G401.6 (cell line): Measurements from ENCODE around the gene WNT9B.

Source experiments
- FAIRE-seq: peaks from 2 replicates; lab custom pipeline; 2012; peaks lifted over from hg19 to GRCh38; lab: Jason Lieb, UNC

WNT9B gene, protein sequence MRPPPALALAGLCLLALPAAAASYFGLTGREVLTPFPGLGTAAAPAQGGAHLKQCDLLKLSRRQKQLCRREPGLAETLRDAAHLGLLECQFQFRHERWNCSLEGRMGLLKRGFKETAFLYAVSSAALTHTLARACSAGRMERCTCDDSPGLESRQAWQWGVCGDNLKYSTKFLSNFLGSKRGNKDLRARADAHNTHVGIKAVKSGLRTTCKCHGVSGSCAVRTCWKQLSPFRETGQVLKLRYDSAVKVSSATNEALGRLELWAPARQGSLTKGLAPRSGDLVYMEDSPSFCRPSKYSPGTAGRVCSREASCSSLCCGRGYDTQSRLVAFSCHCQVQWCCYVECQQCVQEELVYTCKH

DNA sequence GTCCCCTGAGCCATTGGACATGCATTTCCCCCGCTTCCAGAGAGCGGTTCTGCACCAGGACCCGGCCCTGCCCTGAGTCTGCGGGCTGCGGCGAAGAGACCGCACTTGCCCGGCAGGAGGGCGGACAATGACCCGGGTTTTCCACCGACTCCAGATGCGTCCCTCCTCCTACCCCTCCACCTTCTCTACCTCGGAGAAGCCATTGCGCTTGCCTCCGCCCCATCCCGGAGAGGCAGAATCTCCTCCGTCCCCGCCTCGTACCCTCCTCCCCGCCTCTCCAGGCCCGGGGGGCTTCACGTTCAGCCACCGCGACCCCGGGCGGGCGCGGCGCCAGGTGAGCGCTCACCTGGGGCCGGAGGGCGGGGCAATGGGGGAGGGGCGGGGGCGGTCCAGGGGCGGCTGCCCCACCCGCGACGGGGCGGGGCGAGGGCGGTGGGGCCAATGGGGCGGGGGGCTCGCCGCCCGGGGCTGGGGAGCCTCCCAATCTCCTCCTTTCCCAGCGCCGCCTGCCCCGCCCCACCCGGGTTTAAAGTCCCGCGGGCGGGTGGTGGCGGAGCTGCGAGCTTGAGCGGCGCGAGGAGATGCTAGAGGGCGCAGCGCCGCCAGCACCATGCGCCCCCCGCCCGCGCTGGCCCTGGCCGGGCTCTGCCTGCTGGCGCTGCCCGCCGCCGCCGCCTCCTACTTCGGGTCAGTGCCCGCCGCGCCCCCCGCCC, at the start of gene WNT9B:
WNT9B (plus strand) TSS at position 555 of the 713 bp plus-strand sequence; CDS start at position 611, 56 bp downstream.
- FAIRE-seq: no peak

DNA sequence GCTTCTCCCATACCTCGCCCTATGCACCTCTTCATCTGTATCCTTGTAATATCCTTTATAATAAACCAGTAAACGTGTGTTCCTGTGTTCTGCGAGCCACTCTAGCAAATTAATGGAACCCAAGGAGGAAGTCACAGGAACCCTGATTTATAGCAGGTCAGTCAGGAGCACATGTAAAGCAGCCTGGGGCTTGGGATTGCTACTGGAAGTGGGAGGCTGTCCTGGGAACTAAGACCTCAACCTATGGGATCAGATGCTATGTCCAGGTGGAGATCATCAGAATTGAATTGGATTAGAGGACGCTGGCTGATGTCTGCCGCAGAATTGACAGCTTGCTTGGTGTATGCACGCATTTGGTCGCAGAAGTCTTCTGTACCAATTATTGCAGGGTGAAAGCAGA, 48.6 kb upstream of the WNT9B start:
- no peak for FAIRE-seq

DNA sequence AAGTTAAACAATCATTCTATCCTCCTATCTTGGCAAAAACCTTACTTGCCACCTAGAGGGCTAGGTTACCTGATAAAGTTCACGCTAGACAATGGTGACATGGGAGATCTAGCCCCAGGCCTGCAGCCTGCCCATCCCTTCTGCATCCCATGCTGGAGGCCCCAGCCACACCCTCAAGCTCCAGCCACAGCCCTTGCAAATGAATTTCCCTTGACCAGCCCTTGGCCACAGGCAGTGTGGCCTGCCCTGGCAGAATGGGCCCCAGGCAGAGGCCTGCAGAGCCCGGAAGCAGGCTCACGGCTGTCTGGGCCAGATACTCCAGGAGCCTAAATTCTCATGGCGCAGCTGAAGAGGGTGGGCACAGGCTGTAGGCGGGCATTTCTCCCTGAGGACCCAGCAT, 47.8 kb upstream of the WNT9B start:
- no peak for FAIRE-seq

DNA sequence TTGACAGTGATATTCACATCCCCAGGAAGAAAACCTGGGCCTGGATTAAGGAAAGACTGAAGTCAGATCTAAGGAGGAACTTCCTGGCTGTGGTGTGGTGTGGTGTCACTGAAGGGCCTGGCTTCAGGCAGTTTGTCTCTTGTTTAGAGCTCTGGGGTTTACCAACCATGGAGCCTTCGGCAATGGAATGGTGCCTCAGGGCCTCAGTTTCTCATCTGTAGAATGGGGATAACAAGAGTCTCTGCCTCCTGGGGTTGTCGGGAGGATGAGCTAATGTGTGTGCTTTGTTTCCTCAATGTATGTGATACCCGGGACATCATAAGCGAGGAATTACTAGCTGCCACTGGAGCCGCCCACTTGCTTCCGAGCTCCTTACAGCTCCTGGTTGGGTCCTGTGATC, 45.6 kb upstream of the WNT9B start:
- FAIRE-seq: no peak

DNA sequence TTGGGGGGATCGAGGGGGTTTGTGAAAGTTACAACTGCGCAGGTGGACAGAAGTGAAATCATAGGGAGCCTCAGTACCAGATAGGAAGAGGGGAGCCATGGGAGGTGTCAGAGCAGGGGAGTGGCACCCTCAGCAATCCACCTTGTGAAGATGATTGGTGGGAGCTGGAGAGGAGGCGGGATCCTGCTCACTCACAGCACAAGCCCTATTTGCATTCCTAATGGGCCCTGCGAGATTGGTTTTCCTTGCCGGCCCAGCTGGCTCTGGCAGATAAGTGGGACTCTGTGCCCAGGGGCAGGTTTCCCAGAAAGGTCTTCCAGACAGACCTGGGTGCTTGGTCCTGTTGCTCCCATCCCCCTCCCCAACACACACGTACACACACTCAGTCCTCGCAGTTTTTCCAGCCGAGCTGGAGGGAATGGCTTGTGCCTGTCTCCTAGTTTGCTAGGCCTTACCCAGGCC, 42.2 kb upstream of the WNT9B start:
- FAIRE-seq: no peak

DNA sequence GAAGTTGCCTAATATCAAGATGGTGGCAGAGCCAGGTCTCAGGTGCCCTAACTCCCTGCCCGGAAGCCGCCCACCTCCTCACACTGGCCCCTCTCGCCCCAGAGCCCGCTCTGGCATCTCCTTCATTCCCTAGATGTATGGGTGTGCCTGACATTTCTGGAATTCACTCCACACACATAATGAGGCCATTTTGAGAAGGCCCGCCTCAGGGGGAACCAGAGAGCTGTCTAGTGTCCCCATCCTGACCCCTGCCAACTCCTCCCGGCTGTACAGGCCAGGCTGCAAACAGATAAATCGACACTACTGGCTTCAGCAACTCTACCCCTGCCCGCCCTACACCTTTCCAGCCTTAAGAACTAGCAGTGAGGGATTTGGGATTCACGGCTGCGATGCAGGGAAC, 40.5 kb upstream of the WNT9B start:
- no peak for FAIRE-seq

DNA sequence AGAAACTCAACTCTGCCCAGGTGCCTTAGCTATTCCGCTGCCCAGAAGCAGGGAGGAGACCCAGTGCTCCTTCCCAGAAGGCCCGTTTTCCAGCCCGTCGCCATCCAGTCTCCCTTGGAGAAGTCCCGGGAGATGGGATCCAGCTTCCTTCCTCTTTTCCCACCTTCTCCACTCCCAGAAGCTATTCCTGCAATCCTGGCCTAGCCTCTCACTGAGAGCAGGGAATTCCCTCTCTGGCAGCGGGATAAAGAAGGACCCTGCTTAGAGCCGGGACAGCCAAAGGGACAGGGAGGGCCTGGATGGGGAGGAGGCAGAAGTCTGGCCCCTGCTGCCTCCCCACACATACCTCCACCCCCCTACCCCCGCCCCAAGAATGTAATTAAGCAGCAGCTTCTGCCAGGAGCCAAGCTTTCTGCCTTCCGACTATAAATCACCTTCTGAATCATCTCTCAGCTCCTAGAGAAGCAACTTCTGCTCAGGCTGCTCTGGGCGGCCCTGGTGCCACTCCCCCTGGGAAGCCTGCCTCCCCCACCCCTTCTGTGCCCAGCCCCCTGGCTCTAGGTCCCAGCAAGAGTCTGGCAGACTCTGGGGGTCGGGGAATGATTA, 39.3 kb upstream of the WNT9B start:
- FAIRE-seq: no peak

DNA sequence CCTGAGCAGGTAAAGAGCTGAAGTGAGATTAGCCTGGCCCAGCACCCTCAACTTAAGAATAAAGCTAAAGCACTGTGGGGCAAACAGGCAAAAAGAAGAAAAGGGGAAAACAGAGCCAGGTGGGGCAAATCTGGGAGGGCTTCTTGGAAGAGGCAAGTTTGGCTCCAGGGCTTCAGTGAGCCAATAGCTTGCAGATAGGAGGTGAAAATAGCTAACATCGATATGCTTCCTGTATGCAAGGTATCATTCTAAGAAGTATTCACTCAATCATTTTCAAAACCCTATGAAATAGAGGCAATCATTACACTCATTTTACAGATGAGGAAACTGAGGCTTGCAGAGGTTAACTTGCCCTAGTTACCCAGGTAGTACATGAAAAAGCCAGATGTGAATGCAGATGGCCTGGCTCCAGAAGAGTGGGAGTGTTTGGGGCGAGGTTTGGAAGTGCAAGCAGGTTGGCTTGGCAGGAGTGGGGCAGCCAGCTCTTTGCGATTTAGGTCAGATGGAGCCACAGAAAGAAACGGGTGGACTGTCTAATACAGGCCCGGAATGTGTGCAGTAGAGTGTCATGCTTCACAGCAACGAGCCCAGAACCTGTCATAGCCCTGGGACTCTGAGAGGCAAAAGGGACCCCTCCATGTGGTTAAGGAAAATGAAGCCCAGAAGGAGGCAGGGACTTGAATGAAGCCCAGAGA, 38.6 kb upstream of the WNT9B start:
- no peak for FAIRE-seq

DNA sequence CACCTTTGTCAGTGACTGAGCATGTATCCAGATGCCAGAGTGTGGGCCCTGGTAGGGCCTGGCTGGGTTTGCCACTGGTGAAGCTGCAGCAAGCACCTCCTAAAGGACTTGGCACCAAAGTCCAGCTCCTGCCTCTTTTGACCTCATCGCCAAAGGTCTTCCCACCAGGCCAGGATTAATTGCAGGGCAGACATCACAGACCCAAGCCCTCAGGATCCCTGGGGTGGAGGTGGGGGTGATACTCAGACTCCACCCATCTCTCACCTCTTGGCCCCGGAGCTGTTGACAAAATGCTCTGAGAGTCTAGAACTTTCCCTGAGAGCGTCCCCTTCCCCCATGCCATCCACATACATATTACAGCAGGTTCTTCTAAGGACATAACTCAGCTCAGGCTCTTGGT, 37.5 kb upstream of the WNT9B start:
- FAIRE-seq: no peak

DNA sequence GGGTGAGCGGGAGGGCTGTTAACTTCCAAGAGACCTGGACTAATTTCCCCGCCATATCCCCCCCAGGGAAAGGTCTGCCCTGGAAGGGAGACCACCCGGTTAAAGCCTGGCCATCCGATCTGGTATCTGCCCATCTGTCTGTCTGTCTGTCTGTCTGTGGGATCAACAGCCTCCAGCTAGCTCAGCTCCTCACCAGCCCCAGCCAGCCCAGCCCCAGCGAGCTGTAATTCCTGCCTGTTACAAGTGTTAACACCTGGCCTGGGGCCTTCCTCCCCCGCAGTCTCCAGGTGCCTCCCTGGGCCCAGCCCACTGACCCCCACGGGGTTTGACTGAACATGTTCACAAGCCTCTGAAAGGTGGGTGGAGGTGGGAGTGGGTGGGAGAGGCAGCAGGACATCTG, 36.9 kb upstream of the WNT9B start:
- FAIRE-seq: no peak

DNA sequence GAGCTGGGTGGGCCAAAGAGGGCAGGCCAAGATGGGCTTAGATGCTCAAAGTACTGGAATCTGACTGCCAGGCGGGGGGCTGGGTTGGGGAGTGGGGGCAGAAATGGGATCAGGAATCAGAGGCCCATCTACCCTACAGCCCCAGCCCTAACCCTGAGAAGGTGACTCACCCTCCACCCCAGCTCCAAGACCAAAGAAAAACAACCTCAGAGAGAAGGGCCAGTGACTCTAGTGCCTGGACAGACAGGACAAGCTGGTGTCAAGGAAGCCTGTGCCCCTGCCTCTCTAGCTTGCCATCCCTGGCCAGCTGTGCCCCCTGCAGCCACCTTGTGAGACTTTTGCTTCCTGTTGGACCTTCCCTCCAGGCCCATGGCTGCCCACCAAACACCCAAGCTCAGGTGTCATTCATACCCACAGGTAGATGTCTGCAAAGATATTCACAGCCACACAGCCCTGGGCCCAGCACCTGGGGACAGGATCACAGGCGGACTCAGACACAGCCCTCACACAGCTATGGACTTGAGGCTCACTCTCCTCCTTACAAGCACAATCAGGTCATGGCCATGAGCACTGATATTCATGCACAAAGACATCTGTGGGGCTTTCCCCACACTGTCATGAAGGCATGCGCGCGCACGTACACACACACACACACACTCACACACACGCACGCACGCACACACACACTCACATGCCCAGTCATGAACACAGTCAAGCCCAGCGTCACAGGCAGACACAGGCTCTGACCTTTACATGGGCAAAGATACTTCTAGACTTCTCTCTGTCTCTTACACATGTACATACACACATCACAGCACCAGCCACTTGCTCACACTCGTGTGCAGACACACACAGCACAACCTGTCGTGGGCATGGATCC, 35.7 kb upstream of the WNT9B start:
- no peak for FAIRE-seq

DNA sequence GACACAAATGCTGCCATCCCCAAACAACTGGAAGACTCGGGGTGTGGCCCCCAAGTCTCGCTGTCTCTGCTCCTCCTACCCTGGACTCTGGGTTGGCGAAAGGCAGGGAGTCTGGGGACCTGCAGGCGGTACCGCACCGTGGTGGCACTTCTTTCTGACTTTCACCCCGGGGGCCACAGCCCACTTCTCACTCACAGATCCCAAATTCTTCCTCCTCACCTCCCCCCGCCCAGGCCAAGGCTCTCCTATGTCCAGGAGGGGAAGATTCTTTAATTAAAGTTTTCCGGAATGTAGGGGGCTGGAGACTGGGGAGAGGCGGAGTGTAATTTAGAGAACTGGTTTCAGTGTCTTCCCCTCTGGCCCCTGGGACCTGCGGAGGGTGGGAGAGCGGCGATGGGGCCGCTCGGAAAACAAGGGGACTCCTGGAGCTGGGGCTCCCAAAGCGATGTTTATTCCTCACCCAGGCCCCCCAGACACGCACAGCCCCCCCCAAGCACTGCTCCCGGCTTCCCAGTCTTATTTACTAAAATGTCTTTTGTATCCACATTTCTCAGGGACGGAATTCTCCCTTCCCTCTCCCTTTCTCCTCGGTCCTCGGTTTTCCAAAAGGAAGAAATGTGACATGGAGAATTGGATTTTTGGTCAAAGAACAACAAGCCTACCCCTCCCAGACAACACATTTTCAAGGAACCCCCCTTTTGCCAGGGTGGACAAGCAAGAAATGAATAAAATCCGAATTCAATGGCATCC, 34.1 kb upstream of the WNT9B start:
- FAIRE-seq: no peak

DNA sequence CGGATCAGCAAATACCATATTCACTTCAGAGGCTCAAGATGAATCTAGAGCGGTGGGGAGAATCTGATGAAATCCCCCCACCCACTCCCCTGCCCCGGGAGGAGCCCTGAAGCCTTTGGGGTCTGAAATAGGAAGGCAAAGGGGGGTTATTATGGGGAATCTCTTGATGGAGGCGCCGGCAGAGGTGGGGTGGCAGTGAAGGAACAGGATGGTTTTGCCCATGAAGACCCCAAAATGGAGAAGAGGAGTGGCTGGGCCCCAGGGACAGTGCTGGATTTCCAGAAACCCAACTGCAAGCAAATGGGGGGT, 33.5 kb upstream of the WNT9B start:
- FAIRE-seq: no peak

DNA sequence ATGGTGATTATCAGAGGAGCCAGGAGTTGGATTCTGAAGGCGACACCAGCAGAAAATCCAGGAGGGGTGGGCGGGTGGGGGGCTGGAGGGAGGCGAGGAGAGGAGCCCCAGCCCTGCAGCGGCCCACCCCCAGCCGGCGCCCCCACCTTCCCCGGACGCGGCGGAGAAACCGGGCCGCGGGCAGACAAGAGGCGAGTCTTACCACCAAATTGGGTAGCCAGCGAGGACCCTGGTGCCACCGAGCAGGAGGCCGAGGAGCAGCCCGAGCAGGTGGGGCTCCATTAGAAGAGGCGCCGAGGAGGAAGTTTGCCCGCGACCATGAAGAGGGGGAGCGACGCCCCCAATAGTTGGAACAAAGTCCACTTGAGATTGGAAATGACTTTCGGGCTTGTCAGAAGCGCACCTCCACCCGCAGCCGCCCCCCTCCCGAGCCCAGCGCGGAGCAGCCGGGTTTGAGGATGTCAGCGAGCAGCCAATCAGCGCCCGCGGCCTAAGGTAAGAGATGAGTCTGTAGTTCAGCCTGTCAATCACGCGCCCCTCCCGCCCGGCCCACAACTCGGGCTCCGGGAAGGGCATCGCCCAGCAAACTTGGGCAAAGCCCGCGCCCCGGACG, 33.0 kb upstream of the WNT9B start, which contains the start of gene WNT3:
WNT3 (minus strand) TSS at position 377 of the 613 bp plus-strand sequence; CDS start at position 282, 95 bp downstream.
- no peak for FAIRE-seq

DNA sequence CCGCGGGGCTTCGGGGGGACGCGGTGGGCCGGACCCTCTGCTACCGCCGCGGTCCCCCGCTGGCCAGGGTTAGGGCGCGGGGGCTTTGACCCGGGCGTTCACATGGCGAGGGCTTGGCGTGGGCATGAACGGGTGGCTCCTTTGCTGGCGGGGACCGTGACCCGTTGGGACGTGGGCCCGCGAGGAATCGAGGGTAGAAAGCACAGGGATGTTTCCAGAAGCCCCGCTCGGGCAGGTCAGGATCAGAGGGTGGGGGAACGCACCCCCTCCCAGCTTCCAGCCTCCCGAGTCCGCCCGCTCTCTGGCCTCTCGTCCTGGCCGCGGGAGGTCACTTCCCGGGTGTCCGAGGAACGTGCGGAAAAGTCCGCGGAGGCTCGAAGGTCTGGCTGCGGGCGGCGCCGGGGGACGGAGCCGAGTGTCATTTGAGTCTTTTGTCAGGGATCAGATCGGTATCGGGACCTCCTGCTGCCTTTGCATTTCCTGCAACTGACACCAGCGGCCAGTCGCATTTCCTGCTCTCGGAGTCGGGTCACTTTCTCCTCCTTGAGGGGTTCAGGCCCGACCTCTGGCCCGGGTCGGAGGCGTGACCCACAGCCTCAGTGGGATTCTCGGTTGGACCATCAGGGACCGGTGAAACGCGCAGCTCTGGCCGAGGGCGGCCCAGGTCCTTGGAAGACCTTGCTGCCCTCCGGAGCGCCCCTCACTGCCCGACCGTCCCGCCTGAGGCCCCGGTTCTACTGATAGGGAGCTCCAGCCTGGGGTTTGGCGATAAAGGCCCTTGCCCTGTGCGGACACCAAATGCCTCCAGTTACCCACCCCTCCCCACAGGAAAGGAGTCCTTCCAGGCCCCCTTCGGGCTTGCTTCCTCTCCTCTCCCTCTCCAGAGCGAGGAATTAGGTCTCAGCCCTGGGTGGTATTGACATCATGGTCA, 32.2 kb upstream of the WNT9B start:
- FAIRE-seq: no peak

DNA sequence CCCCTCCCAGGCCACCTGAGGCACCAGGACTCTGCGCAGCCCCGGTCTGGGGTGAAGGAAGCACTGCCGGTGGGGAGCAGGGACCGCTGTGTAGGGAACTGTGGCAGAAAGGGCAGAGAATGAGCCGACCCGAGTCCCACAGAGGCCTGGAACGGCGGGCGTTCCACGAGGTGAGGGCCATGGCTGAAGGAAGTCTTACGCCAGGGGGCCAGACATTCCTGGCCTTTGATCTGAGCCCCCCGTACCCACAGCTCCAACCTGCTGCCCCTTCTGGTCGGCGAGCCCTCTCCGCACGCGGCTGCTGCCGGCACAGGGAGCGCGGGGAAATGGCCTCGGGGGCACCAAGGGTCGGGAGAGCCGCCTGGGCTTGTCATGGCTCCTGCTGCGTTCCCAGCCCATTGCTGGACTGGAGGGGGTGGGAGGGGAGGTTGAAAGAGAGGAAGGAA, 31.5 kb upstream of the WNT9B start:
- no peak for FAIRE-seq

DNA sequence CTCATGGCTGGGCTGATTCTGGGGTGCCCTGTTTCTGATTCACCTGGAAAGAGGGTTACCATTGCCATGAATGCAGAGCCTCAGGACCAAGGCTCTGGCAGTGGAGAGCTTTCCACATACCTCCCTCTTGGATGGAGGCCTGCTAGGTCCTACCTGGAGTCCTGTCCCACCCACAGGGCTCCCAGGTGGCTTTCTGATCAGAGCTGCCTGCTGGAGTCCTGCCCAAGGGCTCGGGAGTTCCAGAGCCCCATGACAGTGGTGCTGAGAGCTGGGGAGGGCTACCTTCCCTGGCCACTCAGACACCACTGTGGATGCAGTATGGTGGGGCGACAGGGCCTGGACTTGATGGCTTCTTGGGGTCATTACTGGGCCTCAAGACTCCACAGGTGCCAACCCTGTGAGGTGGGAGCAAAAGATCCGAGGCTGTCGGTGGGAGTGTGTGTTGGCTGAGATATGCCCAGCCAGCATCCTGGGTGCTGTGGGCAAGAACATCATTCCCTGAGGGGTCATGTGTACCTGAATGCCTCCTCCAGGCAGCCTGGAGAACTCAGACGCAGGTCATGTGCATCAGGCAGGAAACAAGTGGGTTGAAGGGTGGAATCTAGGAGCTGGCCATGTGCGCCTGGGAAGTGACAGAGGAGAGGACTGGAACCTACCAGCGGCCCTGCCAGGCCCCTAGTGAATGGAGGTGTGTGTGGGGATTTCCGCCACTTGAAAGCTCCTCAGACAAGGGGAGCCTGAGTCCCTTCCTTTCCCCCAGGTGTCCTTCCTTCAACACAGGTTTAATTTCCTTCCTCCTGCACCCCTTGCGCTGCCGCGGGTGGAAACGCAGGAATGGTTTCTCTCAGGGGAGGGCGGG, 30.6 kb upstream of the WNT9B start:
- FAIRE-seq: no peak
